ENCODE measurements around the gene RAP1GAP.

RAP1GAP gene

GRCh38 chr1:21691739-21692138 is 22.6 kb upstream of the RAP1GAP start:
- DNase-seq (ENCODE audit: low read depth) = no peak
- no peak overlapping the region for H3K4me3 ChIP-seq (ENCODE audit: low read depth, low read length)
- TF ChIP-seq, protein P1, sequence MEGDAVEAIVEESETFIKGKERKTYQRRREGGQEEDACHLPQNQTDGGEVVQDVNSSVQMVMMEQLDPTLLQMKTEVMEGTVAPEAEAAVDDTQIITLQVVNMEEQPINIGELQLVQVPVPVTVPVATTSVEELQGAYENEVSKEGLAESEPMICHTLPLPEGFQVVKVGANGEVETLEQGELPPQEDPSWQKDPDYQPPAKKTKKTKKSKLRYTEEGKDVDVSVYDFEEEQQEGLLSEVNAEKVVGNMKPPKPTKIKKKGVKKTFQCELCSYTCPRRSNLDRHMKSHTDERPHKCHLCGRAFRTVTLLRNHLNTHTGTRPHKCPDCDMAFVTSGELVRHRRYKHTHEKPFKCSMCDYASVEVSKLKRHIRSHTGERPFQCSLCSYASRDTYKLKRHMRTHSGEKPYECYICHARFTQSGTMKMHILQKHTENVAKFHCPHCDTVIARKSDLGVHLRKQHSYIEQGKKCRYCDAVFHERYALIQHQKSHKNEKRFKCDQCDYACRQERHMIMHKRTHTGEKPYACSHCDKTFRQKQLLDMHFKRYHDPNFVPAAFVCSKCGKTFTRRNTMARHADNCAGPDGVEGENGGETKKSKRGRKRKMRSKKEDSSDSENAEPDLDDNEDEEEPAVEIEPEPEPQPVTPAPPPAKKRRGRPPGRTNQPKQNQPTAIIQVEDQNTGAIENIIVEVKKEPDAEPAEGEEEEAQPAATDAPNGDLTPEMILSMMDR (IDR thresholded peaks at IDR 0.05; ENCODE audit: low read depth, low read length, missing control alignments) = no peak

GRCh38 chr1:21689661-21690372 is 20.7 kb upstream of the RAP1GAP start:
- DNase-seq (ENCODE audit: low read depth) = no peak
- no peak overlapping the region for H3K4me3 ChIP-seq (ENCODE audit: low read depth, low read length)
- TF ChIP-seq, protein P1 (IDR thresholded peaks at IDR 0.05; ENCODE audit: low read depth, low read length, missing control alignments) = no peak

- TF ChIP-seq, protein P1 (IDR thresholded peaks at IDR 0.05; ENCODE audit: low read depth, low read length, missing control alignments) = no peak
- H3K4me3 ChIP-seq (ENCODE audit: low read depth, low read length) = no peak overlapping the region
- no peak for DNase-seq (ENCODE audit: low read depth)
Measured at GRCh38 chr1:21687081-21687529, 17.9 kb upstream of the RAP1GAP start.

DNA sequence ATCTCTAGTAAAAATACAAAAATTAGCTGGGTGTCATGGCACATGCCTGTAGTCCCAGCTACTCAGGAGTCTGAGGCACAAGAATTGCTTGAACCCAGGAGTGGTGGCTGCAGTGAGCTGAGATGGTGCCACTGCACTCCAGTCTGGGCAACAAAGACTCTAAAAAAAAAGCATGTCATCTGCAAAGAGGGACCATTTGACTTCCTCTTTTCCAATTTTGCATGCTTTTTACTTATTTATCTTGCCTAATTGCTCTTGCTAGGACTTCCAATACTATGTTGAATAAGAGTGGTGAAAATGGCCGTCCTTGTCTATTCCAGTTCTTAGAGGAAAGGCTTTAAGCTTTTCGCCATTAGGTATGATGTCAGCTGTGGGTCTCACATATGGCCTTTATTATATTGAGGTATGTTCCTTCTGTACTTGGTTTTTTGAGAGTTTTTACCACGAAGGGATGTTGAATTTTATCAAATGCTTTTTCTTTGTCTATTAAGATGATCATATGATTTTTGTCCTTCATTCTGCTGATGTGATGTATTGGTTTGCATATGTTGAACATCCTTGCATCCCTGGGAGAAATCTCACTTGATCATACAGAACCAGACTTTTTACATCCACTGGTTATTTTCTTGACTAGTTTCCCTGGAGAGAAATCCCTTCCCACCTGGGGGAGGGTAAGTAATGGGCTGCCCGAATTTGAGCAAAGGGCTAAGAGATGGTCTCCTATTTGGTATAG is 17.0 kb upstream of the RAP1GAP start:
- TF ChIP-seq, protein P1 (IDR thresholded peaks at IDR 0.05; ENCODE audit: low read depth, low read length, missing control alignments) = no peak
- no peak for DNase-seq (ENCODE audit: low read depth)
- no peak overlapping the region for H3K4me3 ChIP-seq (ENCODE audit: low read depth, low read length)

GRCh38 chr1:21681426-21681825 is 12.3 kb upstream of the RAP1GAP start:
- DNase-seq (ENCODE audit: low read depth) = no peak
- H3K4me3 ChIP-seq (ENCODE audit: low read depth, low read length) = no peak overlapping the region
- TF ChIP-seq, protein P1 (IDR thresholded peaks at IDR 0.05; ENCODE audit: low read depth, low read length, missing control alignments) = no peak

- no peak overlapping the region for H3K4me3 ChIP-seq (ENCODE audit: low read depth, low read length)
- TF ChIP-seq, protein P1 (IDR thresholded peaks at IDR 0.05; ENCODE audit: low read depth, low read length, missing control alignments) = no peak
- no peak for DNase-seq (ENCODE audit: low read depth)
Measured at GRCh38 chr1:21680918-21681317, 11.8 kb upstream of the RAP1GAP start.
